NCI-H226 (cell line): ENCODE results near the gene PPARGC1A.

Experiments
- DNase-seq: peaks from one replicate; pipeline ENCODE4 v3.0.0-alpha.2; 2015

The PPARGC1A gene

GRCh38 chr4:23837371-23837770 is 52.5 kb downstream of the PPARGC1A start:
- no peak for DNase-seq

DNA sequence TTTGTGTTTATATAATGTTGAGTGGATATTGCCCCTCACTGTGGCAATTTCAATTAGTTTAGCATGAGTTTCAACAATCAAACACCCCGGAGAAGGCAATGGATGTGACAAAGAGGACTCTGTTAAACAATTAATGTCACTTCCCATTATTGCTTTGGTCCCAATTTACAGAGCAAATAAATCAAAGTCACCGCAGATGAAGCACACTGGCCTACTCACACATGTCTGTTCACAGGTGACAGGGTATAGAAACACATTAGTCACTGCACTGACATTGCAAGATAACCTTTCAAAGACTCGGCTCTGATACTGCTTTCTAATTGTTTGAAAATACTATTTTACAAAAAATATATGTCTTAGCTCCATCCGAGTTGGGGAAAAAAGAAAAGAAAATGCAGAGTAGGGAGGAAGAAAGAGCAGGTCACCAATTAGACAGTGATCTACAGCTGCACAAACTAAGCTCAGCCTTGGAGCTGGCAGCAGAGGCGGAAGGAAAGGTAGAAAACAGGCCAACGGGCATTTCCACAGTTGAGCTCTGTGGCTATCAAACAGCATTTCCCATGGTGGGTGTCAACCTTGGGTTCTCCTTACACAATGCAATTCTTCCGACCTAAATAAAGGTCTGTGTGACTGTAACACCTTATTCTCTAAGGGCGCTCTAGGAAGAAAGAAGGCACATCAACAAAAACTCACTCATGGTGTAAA is 53.9 kb downstream of the PPARGC1A start:
- DNase-seq = no peak

DNA sequence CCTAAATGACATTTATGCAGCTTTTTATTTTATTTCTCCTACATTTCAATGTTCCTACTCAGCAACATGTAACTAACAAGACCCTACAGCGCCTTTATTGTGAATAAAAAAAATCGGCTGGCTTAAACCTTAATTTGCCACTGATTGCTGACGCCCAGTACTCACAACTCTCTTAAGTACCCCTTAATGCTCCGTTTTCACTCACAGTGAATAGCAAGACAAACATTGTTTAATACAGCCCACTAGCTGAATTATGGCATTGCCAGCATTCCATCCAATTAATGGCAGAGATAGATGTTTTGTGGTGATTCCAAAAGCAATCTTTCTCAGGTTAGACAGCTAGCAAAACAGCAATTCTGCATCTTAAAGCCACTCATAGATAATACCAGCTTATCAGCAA is 61.1 kb downstream of the PPARGC1A start:
- DNase-seq = no peak

DNA sequence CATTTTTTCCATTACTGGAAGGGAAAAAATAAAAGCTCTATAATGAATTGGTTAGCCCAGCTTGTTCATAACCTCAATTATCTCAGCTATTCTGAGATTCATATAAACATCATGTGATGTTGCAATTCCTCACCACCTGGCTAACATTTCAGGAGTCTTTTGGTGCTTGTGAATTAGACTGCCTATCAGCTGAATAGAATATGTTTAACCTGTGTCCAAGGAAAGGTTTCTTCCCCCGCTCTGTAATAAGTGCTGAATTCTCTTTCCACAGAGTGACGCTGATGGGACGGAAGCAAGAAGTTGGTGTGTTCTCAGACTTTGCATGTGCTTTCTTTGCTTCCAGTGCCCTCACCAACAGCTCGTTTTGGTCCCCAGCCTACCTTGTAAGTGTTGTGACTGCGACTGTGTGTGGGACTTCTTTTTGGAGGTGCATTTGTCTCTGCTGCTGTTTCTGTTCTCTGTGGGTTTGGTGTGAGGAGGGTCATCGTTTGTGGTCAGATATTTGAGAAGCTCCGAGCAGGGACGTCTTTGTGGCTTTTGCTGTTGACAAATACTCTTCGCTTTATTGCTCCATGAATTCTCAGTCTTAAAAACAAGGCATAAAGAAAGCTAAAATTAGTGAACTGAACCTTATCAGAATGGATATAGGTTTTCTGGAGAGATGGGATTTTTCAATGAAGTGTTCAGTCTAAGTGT is 61.7 kb downstream of the PPARGC1A start:
- DNase-seq = no peak

DNA sequence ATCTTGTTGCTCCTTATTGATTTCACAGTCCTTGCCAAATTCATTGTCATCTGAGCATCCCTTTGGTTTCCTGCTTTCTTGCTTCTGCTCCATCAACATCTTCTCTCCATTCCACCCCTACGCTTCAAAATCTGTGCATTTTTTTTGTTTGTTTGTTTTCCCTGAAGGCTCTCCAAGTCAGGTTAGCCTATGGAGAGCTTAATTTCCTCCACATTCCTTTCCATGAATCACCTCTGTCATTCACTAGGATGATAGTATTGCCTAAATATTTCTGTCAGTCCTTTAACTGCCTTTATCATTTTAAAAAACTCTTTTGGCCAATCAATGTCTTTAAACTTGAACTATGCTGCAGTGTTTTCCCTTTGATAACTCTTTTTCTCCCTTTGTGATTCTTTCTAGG is 67.7 kb downstream of the PPARGC1A start:
- peak; percentile 62 for DNase-seq

GRCh38 chr4:23819041-23819511 is 70.8 kb downstream of the PPARGC1A start:
- DNase-seq = peak; percentile 82

GRCh38 chr4:23818097-23818885 is 71.6 kb downstream of the PPARGC1A start:
- no peak for DNase-seq

DNA sequence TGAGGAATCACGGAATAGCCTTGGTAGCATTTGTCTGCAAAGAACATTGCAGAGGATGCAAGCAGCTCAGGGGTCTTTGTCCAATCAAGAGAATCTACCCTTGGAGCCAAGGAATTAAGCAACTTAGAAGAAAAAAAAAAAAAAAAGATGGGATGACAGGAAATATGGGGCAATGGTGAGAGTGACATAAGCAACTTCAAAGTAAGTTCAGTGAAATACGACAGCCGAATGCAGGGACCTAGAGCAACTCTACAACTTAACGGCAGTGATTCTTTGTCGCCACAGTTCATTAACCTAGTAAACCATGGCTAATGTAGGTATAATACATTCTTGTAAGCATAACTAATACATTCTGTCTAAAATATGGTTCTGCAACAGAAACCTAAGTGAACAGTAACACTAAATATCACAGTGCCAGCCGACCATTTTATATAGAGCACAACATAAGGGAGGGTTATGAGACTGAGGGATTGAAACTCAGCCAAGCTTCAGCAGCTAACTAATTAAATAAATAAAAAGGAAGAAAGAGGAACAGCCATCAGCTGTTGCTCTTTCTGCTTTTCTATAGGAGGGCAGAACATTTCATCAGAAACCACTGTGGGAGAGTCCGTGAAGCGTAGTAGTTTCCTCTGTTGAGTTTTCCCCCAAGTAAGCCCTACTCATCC is 74.7 kb downstream of the PPARGC1A start:
- DNase-seq = no peak

- no peak for DNase-seq
These were observed 75.3 kb downstream of the PPARGC1A start for GRCh38 chr4:23814587-23814986.

DNA sequence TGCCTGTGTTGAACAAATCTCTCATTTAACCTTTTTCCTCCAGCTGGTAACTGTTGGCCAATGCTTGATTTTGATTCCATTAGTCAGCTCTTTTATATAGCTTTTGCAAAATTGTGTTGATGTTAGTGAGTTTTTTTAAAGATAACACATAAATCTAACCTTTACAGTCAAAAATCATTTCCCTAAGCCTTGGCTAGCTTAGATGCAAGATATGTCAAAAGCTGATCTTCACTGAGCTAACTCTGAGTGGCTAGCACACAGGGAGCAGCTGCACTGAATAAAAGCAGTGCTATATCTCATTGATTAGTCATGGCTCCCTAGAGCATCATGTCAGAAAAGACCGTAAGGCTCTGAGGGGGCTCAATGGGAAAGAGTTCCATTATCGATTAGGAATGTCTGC is 78.7 kb downstream of the PPARGC1A start:
- DNase-seq = no peak

GRCh38 chr4:23805450-23805851 is 84.4 kb downstream of the PPARGC1A start:
- peak; percentile 72 for DNase-seq

GRCh38 chr4:23789762-23790161 is 100.1 kb downstream of the PPARGC1A start:
- peak; percentile 59 for DNase-seq

DNA sequence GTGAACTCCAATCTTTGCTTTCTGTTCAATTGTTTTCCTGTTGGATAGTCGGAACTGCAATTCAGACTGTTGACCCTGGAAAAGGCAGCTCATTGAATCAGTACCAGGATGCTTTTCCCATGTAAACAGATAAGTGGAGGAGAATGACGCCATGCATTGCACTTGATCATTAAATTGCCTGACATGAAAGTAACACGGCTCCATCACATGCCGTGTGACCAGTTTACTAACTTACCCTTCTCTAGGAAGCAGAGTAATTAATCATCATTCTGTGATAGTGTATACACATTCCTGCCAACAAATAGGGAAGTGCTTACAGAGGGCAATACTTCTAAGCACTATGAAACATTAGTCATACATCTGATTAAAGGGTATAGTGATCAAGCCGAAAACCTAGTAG is 101.4 kb downstream of the PPARGC1A start:
- peak; percentile 76 for DNase-seq

- DNase-seq = no peak
These were observed 101.8 kb downstream of the PPARGC1A start for GRCh38 chr4:23788027-23788426.

- DNase-seq = peak; percentile 26
These were observed 106.9 kb downstream of the PPARGC1A start for GRCh38 chr4:23782778-23783437.

- no peak for DNase-seq
These were observed 110.0 kb downstream of the PPARGC1A start for GRCh38 chr4:23779839-23780238.

GRCh38 chr4:23779422-23779821 is 110.4 kb downstream of the PPARGC1A start:
- no peak for DNase-seq

DNA sequence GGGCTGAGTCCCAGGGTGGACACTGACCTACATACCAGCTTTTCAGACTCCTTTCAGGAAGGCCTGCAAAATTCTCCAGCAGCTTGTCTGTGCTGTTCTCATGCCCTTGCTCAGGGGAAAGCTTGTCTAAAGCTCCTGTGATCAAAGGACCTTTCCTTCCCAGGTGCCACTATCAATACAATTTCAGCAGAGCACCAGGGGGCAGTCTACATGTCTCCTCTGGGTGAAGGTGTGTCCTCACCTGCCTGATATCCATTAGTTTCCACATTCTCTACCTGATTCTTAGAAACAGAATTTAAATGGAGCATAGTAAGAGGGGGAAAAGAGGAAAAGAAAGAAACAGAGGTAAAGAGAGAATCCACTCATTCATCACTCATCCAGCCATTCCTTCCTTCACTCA is 114.2 kb downstream of the PPARGC1A start:
- no peak for DNase-seq

GRCh38 chr4:23774909-23775308 is 114.9 kb downstream of the PPARGC1A start:
- no peak for DNase-seq

- no peak for DNase-seq
These were observed 115.8 kb downstream of the PPARGC1A start for GRCh38 chr4:23773884-23774636.

DNA sequence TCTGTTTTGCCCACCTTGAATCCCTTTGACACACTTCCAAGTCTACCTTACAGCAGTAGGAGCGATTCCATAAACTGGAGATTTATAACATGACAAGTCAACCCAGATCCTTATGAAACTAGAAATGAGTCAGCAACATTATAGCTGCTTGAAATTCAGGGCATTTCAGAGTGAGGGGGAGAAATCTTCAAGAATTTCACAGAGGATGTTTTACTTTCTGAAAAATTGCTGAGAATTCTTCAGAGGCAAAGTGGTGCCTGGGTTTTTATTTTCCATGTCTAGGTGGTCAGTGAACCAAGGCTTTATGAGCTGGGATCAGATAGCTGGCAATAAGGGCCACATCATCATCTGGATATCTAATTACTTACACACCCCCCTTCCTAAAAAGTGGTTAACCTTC is 119.8 kb downstream of the PPARGC1A start:
- peak; percentile 69 for DNase-seq

GRCh38 chr4:23769406-23769805 is 120.4 kb downstream of the PPARGC1A start:
- no peak for DNase-seq
